A673 (cell line): Measurements from ENCODE around the gene TEKTIP1. TPM values are rescaled to one million over a fixed set of nuclear protein-coding genes. Genes with fewer than 3 reads are reported as not detected.

Source experiments
- BruUV-seq: library from RNA; stranded (reverse); fragments of 400-500 nt; replicated peaks from 2 replicates; lab custom pipeline; 2021; lab: Mats Ljungman, UMichigan
- CTCF ChIA-PET: fragments of 300-600 bp; sonication (Branson Sonifier 250); formaldehyde crosslinking; loops from one replicate; lab custom pipeline; 2022; ENCODE audit warnings: antibody characterized with exemption; lab: Charles Lee
- POLR2A ChIA-PET: fragments of 300-600 bp; sonication (Branson Sonifier 250); formaldehyde crosslinking; loops from one replicate; lab custom pipeline; 2022; ENCODE audit warnings: antibody characterized with exemption; ENCODE audit not compliant: low non-redundant PET; lab: Charles Lee
- DNase-seq: peaks from one replicate; pipeline ENCODE4 v3.0.0-alpha.2; 2015; ENCODE audit warnings: low spot score
- H3K27ac ChIP-seq: fragments of 200-600 bp; sonication (generic); 2 replicates; pipeline ENCODE4 v1.5.1; 2016; ENCODE audit warnings: mixed run types, low read depth, mild to moderate bottlenecking, mixed read lengths, antibody characterized with exemption, low read length; ENCODE audit not compliant: poor library complexity, severe bottlenecking
- H3K27me3 ChIP-seq: fragments of 200-600 bp; sonication (generic); replicated peaks from 2 replicates; pipeline ENCODE4 v1.6.1; 2017; ENCODE audit warnings: mixed run types, low read depth, mild to moderate bottlenecking, mixed read lengths, antibody characterized with exemption, low read length; ENCODE audit not compliant: insufficient read depth, poor library complexity
- H3K36me3 ChIP-seq: fragments of 200-600 bp; sonication (generic); 2 replicates; pipeline ENCODE4 v1.6.1; 2016; ENCODE audit warnings: mixed run types, mild to moderate bottlenecking, mixed read lengths, antibody characterized with exemption, low read length; ENCODE audit not compliant: insufficient read depth, poor library complexity, severe bottlenecking
- H3K4me1 ChIP-seq: fragments of 200-600 bp; sonication (generic); 2 replicates; pipeline ENCODE4 v1.6.1; 2017; ENCODE audit warnings: mixed run types, mild to moderate bottlenecking, mixed read lengths, antibody characterized with exemption, low read length; ENCODE audit not compliant: insufficient read depth, poor library complexity, severe bottlenecking
- H3K4me3 ChIP-seq: fragments of 200-600 bp; sonication (generic); 2 replicates; pipeline ENCODE4 v1.5.1; 2016; ENCODE audit warnings: low read depth, mixed run types, mild to moderate bottlenecking, mixed read lengths, low read length; ENCODE audit not compliant: poor library complexity, severe bottlenecking
- H3K9me3 ChIP-seq: fragments of 200-600 bp; sonication (generic); 2 replicates; pipeline ENCODE4 v1.6.1; 2016; ENCODE audit warnings: mixed run types, low read depth, mild to moderate bottlenecking, mixed read lengths, antibody characterized with exemption, low read length; ENCODE audit not compliant: poor library complexity, severe bottlenecking
- CTCF ChIP-seq: fragments of 300-800, 200-600 bp; sonication (generic); conservative IDR thresholded peaks from 2 replicates; pipeline ENCODE4 v1.5.1; 2017; ENCODE audit warnings: low read depth, mild to moderate bottlenecking, antibody characterized with exemption, low read length, moderate library complexity, mixed read lengths
- EZH2 ChIP-seq: fragments of 200-600 bp; sonication (generic); IDR thresholded peaks from 2 replicates; pipeline ENCODE4 v1.6.1; 2017; ENCODE audit warnings: borderline replicate concordance, low read depth, mild to moderate bottlenecking, mixed read lengths, antibody characterized with exemption, low read length; ENCODE audit not compliant: poor library complexity, severe bottlenecking
- intact Hi-C: fragments of 100-400 bp; cut with micrococcal nuclease; formaldehyde crosslinking; loops from one replicate; pipeline ENCODE4 v1.10.0; 2022; ENCODE audit not compliant: unreplicated experiment
- total RNA-seq: library from RNA; stranded (reverse); gene quantifications from 2 replicates; pipeline ENCODE4 v1.2.3, GENCODE V29; 2021

TEKTIP1 gene
- total RNA-seq, 1 experiment from 2014 or later, result 4.2 TPM

GRCh38 chr19:3494559-3494958 is 44.4 kb upstream of the TEKTIP1 start:
- Histone ChIP-seq H3K36me3 (peaks cover 32% of the 10 kb centered on the region), H3K9me3 (no peaks in the 10 kb centered on the region), H3K27me3 (no peaks in the 10 kb centered on the region), H3K4me1 (no peaks in the 10 kb centered on the region), H3K27ac (no peak overlapping the region), H3K4me3 (no peak overlapping the region)
- BruUV-seq, result no TSS peak
- ChIA-PET CTCF (interaction anchor here (0.7 kb wide), 2 partner anchors 66 to 189 kb away, joined by 4 to 6 read pairs; no protein-coding TSS in a partner anchor), POLR2A (interaction anchor here (0.7 kb wide), 1 partner anchor 544 kb away, joined by 5 read pairs; no protein-coding TSS in a partner anchor)
- no peak for TF ChIP-seq CTCF
- no peak for TF ChIP-seq EZH2
- intact Hi-C loops, result no loop called here
- no peak for DNase-seq

- POLR2A ChIA-PET, result no interaction called here
- no peaks in the 10 kb centered on the region for H3K4me1 ChIP-seq
- H3K9me3 ChIP-seq, result no peaks in the 10 kb centered on the region
- peaks cover 31% of the 10 kb centered on the region for H3K36me3 ChIP-seq
- H3K27ac ChIP-seq, result no peak overlapping the region
- no TSS peak for BruUV-seq
- H3K27me3 ChIP-seq, result no peaks in the 10 kb centered on the region
- no peak for TF ChIP-seq CTCF
- TF ChIP-seq EZH2, result no peak
- intact Hi-C loops, result no loop called here
- no peak overlapping the region for H3K4me3 ChIP-seq
- DNase-seq, result no peak
- CTCF ChIA-PET, result no interaction called here
Observed at GRCh38 chr19:3496392-3497273, 42.3 kb upstream of the TEKTIP1 start.

GRCh38 chr19:3497757-3498520 is 41.0 kb upstream of the TEKTIP1 start:
- H3K4me1 ChIP-seq, result no peaks in the 10 kb centered on the region
- no TSS peak for BruUV-seq
- intact Hi-C loops, result no loop called here
- TF ChIP-seq CTCF (no peak), EZH2 (no peak)
- no peak overlapping the region for H3K4me3 ChIP-seq
- CTCF ChIA-PET, result no interaction called here
- peaks cover 19% of the 10 kb centered on the region for H3K36me3 ChIP-seq
- no peaks in the 10 kb centered on the region for H3K27me3 ChIP-seq
- H3K27ac ChIP-seq, result no peak overlapping the region
- POLR2A ChIA-PET, result no interaction called here
- no peak for DNase-seq
- H3K9me3 ChIP-seq, result no peaks in the 10 kb centered on the region
